Spleen (tissue), 7 donors: ENCODE data around the gene KCNC1.

Source experiments
- POLR2A ChIP-seq, 3 donors: fragments of 450-650 bp; IDR thresholded peaks; one replicate each; pipeline ENCODE4 v1.5.1; 2017; ENCODE audit warnings: antibody characterized with exemption in 3 of 3, mild to moderate bottlenecking in 1 of 3
- POLR2AphosphoS5 ChIP-seq, 3 donors: sonication (generic); formaldehyde crosslinking; IDR thresholded peaks; one replicate each; pipeline ENCODE4 v1.5.1; 2017; ENCODE audit warnings: antibody characterized with exemption in 3 of 3
- TF ChIP-seq, protein P1 (sequence below), 11 experiments: fragments of 200-600 bp in 7 of 11; fragments of 450-650 bp in 4 of 11; sonication (generic) in 4 of 11; IDR thresholded peaks in 8 of 11; conservative IDR thresholded peaks in 3 of 11; 1 replicate in 7 of 11; 2 replicates in 4 of 11; pipeline versions ENCODE4 v1.4.0 to v1.8.0; 2016 to 2021; ENCODE audit warnings: antibody characterized with exemption in 11 of 11, inconsistent platforms in 4 of 11, mild to moderate bottlenecking in 1 of 11
- donor health status: DM: no; HTN: no; CAD: no; lungs with moderate emphysema.
- donor health status: DM: no; HTN: no; CAD: no.
- donor health status: DM: no; HTN: no; CAD: no.

DNA sequence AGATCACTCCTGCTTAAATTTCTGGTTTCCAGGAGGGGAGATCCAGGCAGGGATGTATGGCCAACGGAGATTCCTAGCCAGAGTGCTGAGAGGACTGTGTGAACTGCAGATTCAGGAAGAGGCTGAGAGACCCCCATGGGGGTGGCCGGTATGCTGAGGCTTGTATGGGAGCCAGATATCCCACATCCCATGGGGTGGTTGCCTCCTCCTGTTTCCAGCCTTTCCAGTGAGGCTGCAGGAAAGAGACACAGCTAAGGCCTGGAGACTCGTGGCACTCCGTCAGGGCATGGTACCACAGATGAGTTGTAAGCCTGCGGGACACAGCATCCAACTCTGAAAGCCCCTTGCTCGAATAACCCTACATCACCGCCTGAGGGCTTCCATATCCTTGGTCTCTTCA, 16.6 kb upstream of the KCNC1 start:
- TF ChIP-seq, protein P1, sequence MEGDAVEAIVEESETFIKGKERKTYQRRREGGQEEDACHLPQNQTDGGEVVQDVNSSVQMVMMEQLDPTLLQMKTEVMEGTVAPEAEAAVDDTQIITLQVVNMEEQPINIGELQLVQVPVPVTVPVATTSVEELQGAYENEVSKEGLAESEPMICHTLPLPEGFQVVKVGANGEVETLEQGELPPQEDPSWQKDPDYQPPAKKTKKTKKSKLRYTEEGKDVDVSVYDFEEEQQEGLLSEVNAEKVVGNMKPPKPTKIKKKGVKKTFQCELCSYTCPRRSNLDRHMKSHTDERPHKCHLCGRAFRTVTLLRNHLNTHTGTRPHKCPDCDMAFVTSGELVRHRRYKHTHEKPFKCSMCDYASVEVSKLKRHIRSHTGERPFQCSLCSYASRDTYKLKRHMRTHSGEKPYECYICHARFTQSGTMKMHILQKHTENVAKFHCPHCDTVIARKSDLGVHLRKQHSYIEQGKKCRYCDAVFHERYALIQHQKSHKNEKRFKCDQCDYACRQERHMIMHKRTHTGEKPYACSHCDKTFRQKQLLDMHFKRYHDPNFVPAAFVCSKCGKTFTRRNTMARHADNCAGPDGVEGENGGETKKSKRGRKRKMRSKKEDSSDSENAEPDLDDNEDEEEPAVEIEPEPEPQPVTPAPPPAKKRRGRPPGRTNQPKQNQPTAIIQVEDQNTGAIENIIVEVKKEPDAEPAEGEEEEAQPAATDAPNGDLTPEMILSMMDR (IDR thresholded peaks at IDR 0.05 in 8 of 11, conservative IDR thresholded peaks at IDR 0.05 in 3 of 11): no peak
- TF ChIP-seq POLR2AphosphoS5 (IDR thresholded peaks at IDR 0.05) (no peak), POLR2A (IDR thresholded peaks at IDR 0.05) (no peak)
